Cortex of kidney (tissue), 1 donor: ENCODE measurements around the gene ESX1.
"Not testable (repeated sequence)": the region's sequence is repeated elsewhere in the genome, so short reads cannot be mapped to it uniquely, and the experiment has no call there.

Source experiments
- DNase-seq: peaks from one replicate; lab custom pipeline; 2025; lab: John Stamatoyannopoulos, UW

Gene ESX1

GRCh38 chrX:104254442-104255115 is at the start of gene ESX1:
Gene ESX1 (minus strand): TSS chrX:104254933. CDS start chrX:104254849, 84 bp downstream.
- no peak for DNase-seq

GRCh38 chrX:104295636-104296035 is 40.9 kb upstream of the ESX1 start:
- DNase-seq: no peak

- DNase-seq: no peak
Observed at GRCh38 chrX:104288961-104289360, 34.2 kb upstream of the ESX1 start.

- DNase-seq: no peak
Observed at GRCh38 chrX:104288269-104288668, 33.5 kb upstream of the ESX1 start.

- no peak for DNase-seq
Observed at GRCh38 chrX:104285201-104285600, 30.5 kb upstream of the ESX1 start.

GRCh38 chrX:104284507-104284906 is 29.8 kb upstream of the ESX1 start:
- DNase-seq: no peak

- no peak for DNase-seq
Observed at GRCh38 chrX:104282166-104282725, 27.5 kb upstream of the ESX1 start.

GRCh38 chrX:104281564-104281963 is 26.8 kb upstream of the ESX1 start:
- DNase-seq: no peak

- DNase-seq: no peak
Observed at GRCh38 chrX:104280609-104281008, 25.9 kb upstream of the ESX1 start.

- DNase-seq: no peak
Observed at GRCh38 chrX:104270916-104271512, 16.3 kb upstream of the ESX1 start.

- DNase-seq: no peak
Observed at GRCh38 chrX:104270212-104270611, 15.5 kb upstream of the ESX1 start.

GRCh38 chrX:104255465-104255864 is 732 bp upstream of the ESX1 start:
- no peak for DNase-seq

- no peak for DNase-seq
Observed at GRCh38 chrX:104253567-104254441, 929 bp downstream of the ESX1 start.

- DNase-seq: no peak
Observed at GRCh38 chrX:104250470-104250869, 4.3 kb downstream of the ESX1 start.

GRCh38 chrX:104230060-104230459 is 24.7 kb downstream of the ESX1 start:
- not testable (repeated sequence) for DNase-seq

- DNase-seq: no peak
Observed at GRCh38 chrX:104211187-104211586, 43.5 kb downstream of the ESX1 start.

- no peak for DNase-seq
Observed at GRCh38 chrX:104205548-104205947, 49.2 kb downstream of the ESX1 start.
